Stimulated activated naive CD4-positive, alpha-beta T cell treated with Interleukin-2 at 50 U/mL for 16 hours (primary cell): ENCODE results near the gene PAX7.

Experiments
- DNase-seq: peaks from one replicate; lab custom pipeline; 2025; lab: John Stamatoyannopoulos, UW

The PAX7 gene

GRCh38 chr1:18640228-18641004 lies 9.8 kb downstream of the PAX7 start:
- no peak for DNase-seq

DNA sequence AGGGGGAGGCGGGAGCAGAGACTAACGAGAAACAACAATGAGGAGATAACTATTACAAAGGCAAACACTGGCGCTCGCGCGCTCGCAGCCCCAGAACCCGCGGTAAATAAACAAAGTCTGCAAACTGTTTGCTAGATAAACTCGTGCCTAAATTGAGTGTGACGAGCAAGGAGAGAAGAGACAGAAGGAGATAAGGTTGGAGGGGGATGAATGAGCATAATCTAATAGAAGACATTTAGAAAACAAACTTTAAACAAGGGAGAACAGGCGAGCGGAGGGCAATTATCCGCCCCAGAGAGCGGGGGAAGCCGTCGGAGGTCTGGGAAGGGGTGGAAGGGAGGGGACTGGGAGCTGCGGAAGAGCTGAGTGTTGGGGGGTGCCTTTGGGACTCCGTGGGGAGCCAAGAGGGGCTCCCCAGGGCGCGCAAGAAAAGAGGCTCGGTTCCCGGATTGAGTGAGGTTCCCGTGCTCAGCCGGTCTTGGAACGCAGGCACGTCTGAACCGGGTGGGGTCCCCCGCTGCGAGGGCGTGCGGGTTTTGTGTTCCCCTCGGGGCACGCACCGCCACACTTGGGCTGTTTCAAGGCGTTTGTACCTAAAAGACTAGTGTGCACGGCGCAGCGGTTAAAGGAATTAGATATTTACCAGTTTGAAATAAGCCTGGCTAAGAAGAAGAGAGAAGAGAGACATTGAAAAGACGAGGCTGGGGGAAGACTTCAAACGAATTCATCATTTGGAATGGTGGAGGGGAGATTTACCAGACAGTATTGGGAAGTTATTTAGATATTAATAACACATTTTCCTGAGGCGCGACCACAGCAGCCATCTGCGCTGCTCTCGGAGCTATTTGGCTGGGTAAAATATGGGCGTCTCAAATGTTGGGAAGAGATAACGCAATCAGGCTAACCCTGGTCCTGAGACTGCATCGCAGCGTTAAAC lies 10.6 kb downstream of the PAX7 start:
- DNase-seq = no peak

- DNase-seq = no peak
Measured at GRCh38 chr1:18642278-18643095, 11.8 kb downstream of the PAX7 start.

- no peak for DNase-seq
Measured at GRCh38 chr1:18643154-18644012, 12.7 kb downstream of the PAX7 start.

DNA sequence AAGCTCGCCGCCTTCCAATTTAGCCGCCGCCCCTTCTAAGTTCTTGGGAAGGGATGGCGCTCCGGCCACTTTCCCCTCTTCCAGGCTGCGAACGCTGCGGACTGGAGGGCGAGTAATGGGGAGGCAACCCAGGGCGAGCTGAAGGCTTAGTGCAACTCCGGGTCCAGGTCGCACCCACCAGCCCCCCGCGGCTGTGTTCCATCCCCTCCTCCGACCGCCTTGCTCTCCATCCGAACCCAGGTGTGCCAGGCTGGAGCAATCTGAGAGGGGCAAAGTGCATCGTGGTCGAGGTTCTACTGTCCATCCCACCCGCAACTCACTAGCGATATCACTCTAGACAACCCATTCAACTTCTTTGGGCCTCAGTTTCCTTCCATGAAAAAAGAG lies 13.4 kb downstream of the PAX7 start:
- no peak for DNase-seq

GRCh38 chr1:18644446-18644845 lies 13.8 kb downstream of the PAX7 start:
- DNase-seq = no peak

DNA sequence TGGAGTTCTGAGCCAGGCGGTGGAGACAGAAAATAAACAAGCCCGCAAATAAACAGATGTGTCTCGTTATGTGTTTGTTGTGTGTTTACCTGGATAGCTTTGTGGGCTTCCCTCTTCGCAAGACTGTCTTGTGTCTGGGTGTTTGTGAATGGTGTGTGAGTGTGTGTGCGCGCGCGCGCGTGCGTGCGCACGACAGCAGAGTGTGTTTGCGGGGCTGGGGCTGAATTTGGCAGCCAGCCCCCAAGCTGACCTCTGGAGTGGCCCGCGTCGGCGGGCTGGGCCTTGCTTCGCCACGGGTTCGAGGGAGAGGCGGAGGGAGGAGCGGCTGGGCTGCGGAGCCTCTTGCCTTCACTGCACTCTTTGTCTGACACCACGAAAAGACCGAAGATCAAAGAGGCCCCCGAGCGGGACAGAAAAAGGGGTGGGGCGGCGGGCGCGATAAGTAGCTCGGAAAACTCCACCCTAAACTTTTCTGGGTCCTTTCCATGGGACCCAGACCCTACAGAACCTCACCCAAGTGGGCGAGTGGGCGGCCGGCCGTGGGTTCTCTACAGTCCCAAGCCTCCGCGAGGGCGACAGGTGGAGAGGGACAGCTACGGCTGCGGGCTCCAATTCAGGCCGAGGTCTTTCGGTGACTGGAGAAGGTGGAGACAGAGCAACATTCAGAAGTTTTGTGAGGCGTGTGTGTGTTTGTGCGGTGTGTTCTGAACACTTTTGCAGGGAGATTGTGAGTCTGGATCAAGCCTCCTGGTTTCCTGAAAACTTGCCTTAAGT lies 14.5 kb downstream of the PAX7 start:
- no peak for DNase-seq

- DNase-seq = no peak
Measured at GRCh38 chr1:18645747-18646090, 15.1 kb downstream of the PAX7 start.

DNA sequence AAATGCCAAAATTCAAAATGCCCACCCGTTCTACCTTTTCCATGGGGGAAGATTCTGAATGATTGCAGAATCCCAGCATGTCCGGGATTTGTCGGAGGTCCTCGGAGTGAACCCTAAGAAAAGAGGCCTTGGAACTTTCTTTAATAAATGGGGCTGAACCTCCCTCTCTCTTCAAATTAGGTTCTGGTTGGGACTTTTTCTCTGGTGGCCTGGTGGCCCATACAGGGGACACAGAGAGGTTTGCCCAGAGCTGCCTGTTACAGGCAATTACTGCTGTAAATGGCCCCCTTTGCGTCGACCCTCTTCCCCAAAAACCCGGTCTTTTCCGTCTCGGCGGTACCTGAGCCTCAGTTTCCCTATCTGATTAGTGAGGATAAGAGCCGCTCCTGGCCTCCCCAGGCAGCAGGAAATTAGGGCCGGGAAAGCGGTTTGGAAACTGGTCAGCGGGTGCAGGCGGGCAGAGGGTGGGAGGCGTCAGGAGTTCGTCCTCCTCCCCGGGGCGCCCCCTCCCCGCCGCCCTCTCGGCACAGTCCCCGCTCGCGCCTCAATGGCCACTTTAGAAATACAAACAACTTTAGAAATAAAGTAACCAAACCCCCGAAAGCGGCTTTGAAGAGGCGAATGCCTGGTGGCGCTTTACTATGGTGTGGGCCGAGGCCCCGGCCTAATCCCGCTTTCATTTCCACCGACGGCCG lies 15.6 kb downstream of the PAX7 start:
- DNase-seq = no peak

GRCh38 chr1:18646786-18647410 lies 16.3 kb downstream of the PAX7 start:
- DNase-seq = no peak

DNA sequence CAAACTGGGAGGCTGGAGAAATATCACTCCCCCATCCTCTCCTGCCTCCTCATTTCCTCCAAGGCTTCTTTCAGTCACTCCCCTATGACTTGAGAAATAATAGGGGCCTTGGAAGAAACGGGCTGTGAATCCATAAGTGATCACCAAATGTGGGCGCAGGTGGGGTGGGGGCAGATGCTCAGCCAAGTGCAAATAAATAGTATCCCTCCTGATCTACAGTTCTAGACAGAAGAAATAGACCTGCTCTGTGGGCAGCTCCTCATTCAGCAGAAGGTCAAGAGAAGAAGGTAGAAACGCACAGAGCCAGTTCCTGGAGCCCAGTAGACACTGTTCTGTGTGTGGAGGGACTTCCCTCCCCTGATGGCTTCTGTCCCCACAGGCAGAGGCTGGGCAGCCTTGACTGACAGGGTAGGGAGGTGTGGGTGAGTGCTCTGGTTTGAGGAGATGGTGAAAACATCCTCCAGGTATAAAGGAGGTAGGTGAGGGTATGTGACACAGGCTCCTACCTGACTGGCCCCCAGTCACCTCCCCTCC lies 17.1 kb downstream of the PAX7 start:
- no peak for DNase-seq

DNA sequence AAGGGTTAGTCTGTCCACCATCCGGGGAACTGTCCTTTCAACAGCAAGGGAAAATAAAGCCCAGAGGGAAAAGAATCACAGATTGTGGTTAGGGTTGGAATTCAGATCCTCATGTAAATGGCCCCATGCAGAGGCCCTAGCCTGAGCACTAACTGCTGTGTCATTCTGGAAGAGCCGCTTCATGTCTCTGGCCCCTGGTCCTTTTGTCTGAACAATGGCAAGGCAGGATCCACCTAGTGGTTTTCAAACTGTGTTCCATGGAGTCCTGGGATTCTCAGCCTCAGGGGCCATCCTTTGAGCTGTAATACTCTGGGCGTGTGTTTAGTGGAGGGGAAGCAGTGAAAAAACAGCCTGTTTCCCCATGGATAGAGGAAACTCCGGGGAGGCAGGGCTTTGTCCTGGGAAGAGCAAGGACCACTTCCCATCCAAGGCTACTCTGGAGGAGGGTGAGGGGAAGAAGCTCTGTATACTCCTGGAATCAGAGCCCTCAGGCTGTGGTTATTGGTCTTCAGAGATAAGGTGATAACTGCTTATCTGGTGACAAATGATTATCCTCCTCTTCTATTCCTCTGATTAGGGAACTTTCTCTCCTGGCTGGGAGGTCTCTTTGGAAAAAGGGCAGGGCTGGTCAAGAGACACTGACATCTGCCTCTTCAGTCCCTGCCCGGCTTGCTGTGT lies 19.2 kb downstream of the PAX7 start:
- no peak for DNase-seq

DNA sequence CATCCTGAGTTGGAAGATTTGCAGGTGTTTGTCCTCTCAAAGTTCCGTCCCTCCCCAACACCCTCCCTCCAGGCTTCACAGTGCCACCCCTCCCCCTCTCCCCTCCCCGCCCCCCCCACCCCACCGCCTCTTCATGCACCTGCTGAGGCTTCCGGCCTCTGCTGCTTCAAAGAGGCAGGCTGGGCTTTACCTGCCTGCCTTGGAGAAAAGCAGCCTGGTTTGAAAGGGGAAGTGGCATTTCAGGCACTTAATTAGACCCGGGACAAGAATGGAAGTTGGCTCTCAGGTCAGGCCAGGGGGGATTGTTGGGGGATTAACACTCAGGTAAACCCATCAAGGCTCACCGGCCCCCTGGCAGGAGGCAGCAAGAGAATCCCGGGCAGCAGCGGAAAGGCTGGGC lies 21.1 kb downstream of the PAX7 start:
- DNase-seq = no peak

DNA sequence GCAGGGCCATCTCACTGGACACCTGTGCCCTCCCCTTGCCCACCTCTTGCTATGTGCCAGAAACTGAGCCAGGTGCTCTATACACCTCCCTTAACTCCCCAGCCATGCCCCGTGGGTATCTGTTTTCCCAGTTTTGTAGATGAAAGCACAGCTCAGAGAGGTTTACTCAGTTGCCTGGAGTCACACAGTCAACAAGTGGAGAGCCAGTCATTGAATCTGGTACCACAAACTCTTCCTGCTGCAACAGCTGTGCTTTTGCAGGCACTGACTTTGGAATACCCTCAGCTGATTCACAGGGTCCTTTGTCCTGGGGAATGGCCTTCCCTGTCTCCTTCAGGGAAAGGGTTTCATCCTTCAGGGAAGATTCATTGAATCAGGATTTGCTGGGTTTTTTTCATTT lies 22.1 kb downstream of the PAX7 start:
- no peak for DNase-seq

GRCh38 chr1:18653367-18653766 lies 22.7 kb downstream of the PAX7 start:
- DNase-seq = no peak

GRCh38 chr1:18653916-18654315 lies 23.3 kb downstream of the PAX7 start:
- no peak for DNase-seq

GRCh38 chr1:18654599-18654998 lies 24.0 kb downstream of the PAX7 start:
- no peak for DNase-seq

DNA sequence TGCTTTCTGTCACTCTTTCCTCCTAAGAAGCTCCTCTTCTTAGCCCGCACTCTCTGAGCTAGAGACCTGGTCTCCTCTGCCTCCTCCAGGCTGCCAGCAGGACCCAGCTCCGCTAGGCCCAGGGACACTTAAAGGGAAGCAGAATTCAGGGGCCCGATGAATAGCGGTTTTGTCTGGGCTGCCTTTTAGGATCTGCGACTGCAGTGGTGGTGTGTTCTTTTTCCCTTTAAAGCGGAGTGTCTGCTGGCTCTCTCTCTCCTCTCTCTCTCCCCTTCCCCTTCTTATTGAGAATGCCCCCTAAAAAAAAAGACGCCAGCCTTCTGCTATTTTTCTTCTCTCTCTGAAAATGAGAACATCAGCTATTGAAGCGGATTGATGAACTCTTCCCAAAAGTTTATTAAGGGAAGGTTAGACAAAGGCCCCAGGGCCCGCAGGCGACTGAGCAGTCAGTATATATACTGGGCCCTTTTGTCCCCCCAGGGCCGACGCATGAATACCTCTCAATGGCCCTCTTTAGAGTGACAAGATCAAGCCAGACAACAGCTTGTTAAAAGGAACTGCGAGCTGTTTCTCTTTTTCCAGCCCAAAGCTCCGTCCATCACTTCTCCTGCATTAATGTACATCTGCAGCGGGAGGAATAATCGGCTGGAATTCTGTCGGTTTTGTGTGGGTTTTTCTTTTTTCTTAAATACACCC lies 27.0 kb downstream of the PAX7 start:
- DNase-seq = no peak
